WTC11 (cell line): ENCODE results near the gene MARCHF10. TPM values are rescaled to one million over a fixed set of nuclear protein-coding genes. Genes with fewer than 3 reads are reported as not detected.
"Not testable (repeated sequence)": the region's sequence is repeated elsewhere in the genome, so short reads cannot be mapped to it uniquely, and the experiment has no call there.

ENCODE experiments used
- ATAC-seq: fragments of 200-7000 bp; cut with Tn5 transposase; 2 replicates; pipeline ENCODE4 v1.10.0; 2021; ENCODE audit warnings: mild to moderate bottlenecking, moderate library complexity
- CTCF ChIA-PET: fragments of 300-600 bp; sonication (Branson Sonifier 250); formaldehyde crosslinking; loops from one replicate; lab custom pipeline; 2021; ENCODE audit warnings: antibody characterized with exemption; lab: Charles Lee
- POLR2A ChIA-PET: fragments of 350-600 bp; sonication (Branson Sonifier 250); formaldehyde crosslinking; loops from one replicate; lab custom pipeline; 2021; ENCODE audit warnings: antibody characterized with exemption; lab: Charles Lee
- DNase-seq: peaks from one replicate; pipeline ENCODE4 v3.0.0; 2021; ENCODE audit warnings: low spot score
- H3K27ac Mint-ChIP-seq: 2 replicates; pipeline ENCODE4 v1.8.0; 2021; ENCODE audit warnings: mixed read lengths
- H3K27me3 Mint-ChIP-seq: 2 replicates; pipeline ENCODE4 v1.8.0; 2021; ENCODE audit warnings: low read depth, mild to moderate bottlenecking, moderate library complexity, mixed read lengths
- H3K36me3 Mint-ChIP-seq: 2 replicates; pipeline ENCODE4 v1.8.0; 2021; ENCODE audit warnings: mixed read lengths
- H3K4me1 Mint-ChIP-seq: 2 replicates; pipeline ENCODE4 v1.8.0; 2022; ENCODE audit warnings: mixed read lengths
- H3K4me3 Mint-ChIP-seq: 2 replicates; pipeline ENCODE4 v1.8.0; 2021; ENCODE audit warnings: mild to moderate bottlenecking, moderate library complexity, mixed read lengths
- H3K9me3 Mint-ChIP-seq: 2 replicates; pipeline ENCODE4 v1.8.0; 2021; ENCODE audit warnings: mixed read lengths
- ATF2 ChIP-seq: sonication (generic); formaldehyde crosslinking; IDR thresholded peaks from 2 replicates; pipeline ENCODE4 v1.8.1; 2022; ENCODE audit warnings: low read depth, missing genetic modification reagents, borderline replicate concordance
- CBFB ChIP-seq: sonication (generic); formaldehyde crosslinking; IDR thresholded peaks from 2 replicates; pipeline ENCODE4 v1.8.1; 2022; ENCODE audit warnings: mild to moderate bottlenecking, low read depth, missing genetic modification reagents
- CTCF ChIP-seq: fragments of 200-600 bp; IDR thresholded peaks from 2 replicates; pipeline ENCODE4 v1.8.0; 2022; ENCODE audit warnings: antibody characterized with exemption
- EMX1 ChIP-seq: fragments of 250-450 bp; sonication (Bioruptor Pico); IDR thresholded peaks from 2 replicates; pipeline ENCODE4 v1.8.0; 2021; ENCODE audit warnings: mild to moderate bottlenecking
- ERG ChIP-seq: fragments of 250-450 bp; sonication (Bioruptor Pico); IDR thresholded peaks from 2 replicates; pipeline ENCODE4 v1.8.0; 2021; ENCODE audit warnings: mild to moderate bottlenecking
- MYBL2 ChIP-seq: sonication (generic); formaldehyde crosslinking; IDR thresholded peaks from 2 replicates; pipeline ENCODE4 v1.8.1; 2023; ENCODE audit warnings: mild to moderate bottlenecking, moderate library complexity, missing genetic modification reagents
- PREB ChIP-seq: sonication (generic); formaldehyde crosslinking; IDR thresholded peaks from 2 replicates; pipeline ENCODE4 v1.8.1; 2022; ENCODE audit warnings: mild to moderate bottlenecking, missing genetic modification reagents, moderate library complexity, borderline replicate concordance
- TEAD1 ChIP-seq: sonication (generic); formaldehyde crosslinking; IDR thresholded peaks from 2 replicates; pipeline ENCODE4 v1.8.0; 2022; ENCODE audit warnings: mild to moderate bottlenecking, missing genetic modification reagents
- ZMAT4 ChIP-seq: fragments of 250-450 bp; sonication (Bioruptor Pico); IDR thresholded peaks from 2 replicates; pipeline ENCODE4 v1.9.0; 2021; ENCODE audit warnings: mild to moderate bottlenecking
- ZNF425 ChIP-seq: fragments of 250-450 bp; sonication (Bioruptor Pico); conservative IDR thresholded peaks from 2 replicates; pipeline ENCODE4 v1.9.0; 2021; ENCODE audit warnings: mild to moderate bottlenecking
- total RNA-seq: library from RNA; stranded (reverse); gene quantifications from 3 replicates; pipeline ENCODE4 v1.2.3, GENCODE V29; 2021

MARCHF10 gene
- total RNA-seq, 1 experiment from 2014 or later, result 1.0 TPM

- TF ChIP-seq CTCF (no peak), ERG (CRISPR knock-in tag) (no peak), ZNF425 (CRISPR knock-in tag) (no peak), ATF2 (CRISPR knock-in tag) (no peak)
Observed at GRCh38 chr17:62700964-62701705, 107.0 kb downstream of the MARCHF10 start (continued).

GRCh38 chr17:62698459-62698858, 109.7 kb downstream of the MARCHF10 start:
- DNase-seq, H3K9me3 Mint-ChIP-seq, H3K36me3 Mint-ChIP-seq, ATAC-seq, H3K27me3 Mint-ChIP-seq, H3K27ac Mint-ChIP-seq, CTCF ChIA-PET, H3K4me3 Mint-ChIP-seq, POLR2A ChIA-PET, H3K4me1 Mint-ChIP-seq: not testable (repeated sequence)

- no peaks in the 10 kb centered on the region for H3K9me3 Mint-ChIP-seq
- POLR2A ChIA-PET, result no interaction called here
- DNase-seq (no peak), ATAC-seq (no peak)
- TF ChIP-seq MYBL2 (CRISPR knock-in tag), result no peak
- TF ChIP-seq EMX1 (CRISPR knock-in tag), result no peak
- TF ChIP-seq ZMAT4 (CRISPR knock-in tag), result no peak
- no peak for TF ChIP-seq CBFB (CRISPR knock-in tag)
- no peak for TF ChIP-seq TEAD1 (CRISPR knock-in tag)
- TF ChIP-seq PREB (CRISPR knock-in tag), result no peak
- no peak overlapping the region for H3K27ac Mint-ChIP-seq
- H3K4me3 Mint-ChIP-seq, result no peak overlapping the region
- no peaks in the 10 kb centered on the region; the same call in 1 of the 2 replicates for H3K27me3 Mint-ChIP-seq
- H3K36me3 Mint-ChIP-seq, result no peaks in the 10 kb centered on the region
- CTCF ChIA-PET, result no interaction called here
- H3K4me1 Mint-ChIP-seq, result peaks cover 10% of the 10 kb centered on the region
Observed at GRCh38 chr17:62696726-62697490, 111.2 kb downstream of the MARCHF10 start.
